GM12873 (cell line): ENCODE measurements around the gene POGLUT2.

ENCODE experiments used
- CTCF ChIP-seq: IDR thresholded peaks from 2 replicates; pipeline ENCODE4 v1.5.1; 2012; ENCODE audit warnings: low read depth, mild to moderate bottlenecking, moderate library complexity, low read length, control low read depth; ENCODE audit not compliant: insufficient read depth; ENCODE audit errors: missing control alignments

Gene POGLUT2

GRCh38 chr13:102838982-102839381 lies 40.2 kb upstream of the POGLUT2 start:
- TF ChIP-seq CTCF = no peak

GRCh38 chr13:102838273-102838672 lies 39.5 kb upstream of the POGLUT2 start:
- no peak for TF ChIP-seq CTCF

GRCh38 chr13:102836471-102836870 lies 37.7 kb upstream of the POGLUT2 start:
- TF ChIP-seq CTCF = no peak

GRCh38 chr13:102830646-102831045 lies 31.9 kb upstream of the POGLUT2 start:
- no peak for TF ChIP-seq CTCF

GRCh38 chr13:102825921-102826706 lies 27.3 kb upstream of the POGLUT2 start:
- TF ChIP-seq CTCF = no peak

- no peak for TF ChIP-seq CTCF
Measured at GRCh38 chr13:102825400-102825799, 26.6 kb upstream of the POGLUT2 start.

GRCh38 chr13:102817907-102818306 lies 19.1 kb upstream of the POGLUT2 start:
- no peak for TF ChIP-seq CTCF
